Neural progenitor cell (in vitro differentiated cells): ENCODE data around the gene SS18. TPM values are rescaled to one million over a fixed set of nuclear protein-coding genes. Genes with fewer than 3 reads are reported as not detected.

Experiments
- DNase-seq: peaks from one replicate; pipeline ENCODE4 v3.0.0-alpha.2; 2016; ENCODE audit warnings: low spot score
- H2AFZ ChIP-seq: fragments of 200-600 bp; sonication (generic); replicated peaks from 2 replicates; pipeline ENCODE4 v1.6.1; 2016; ENCODE audit warnings: antibody characterized with exemption
- H3F3A ChIP-seq: fragments of 200-600 bp; sonication (generic); 2 replicates; pipeline ENCODE4 v1.6.1; 2016; ENCODE audit warnings: antibody characterized with exemption, low read depth
- H3K27ac ChIP-seq: fragments of 200-600 bp; sonication (generic); 2 replicates; pipeline ENCODE4 v1.5.1; 2016; ENCODE audit warnings: mild to moderate bottlenecking
- H3K27me3 ChIP-seq: fragments of 200-600 bp; sonication (generic); 2 replicates; pipeline ENCODE4 v1.6.1; 2016; ENCODE audit warnings: mild to moderate bottlenecking, moderate library complexity
- H3K36me3 ChIP-seq: fragments of 200-600 bp; sonication (generic); 2 replicates; pipeline ENCODE4 v1.5.1; 2016
- H3K4me1 ChIP-seq: fragments of 200-600 bp; sonication (generic); 2 replicates; pipeline ENCODE4 v1.6.1; 2016; ENCODE audit warnings: mixed run types
- H3K4me2 ChIP-seq: fragments of 200-600 bp; sonication (generic); 2 replicates; pipeline ENCODE4 v1.6.1; 2016
- H3K4me3 ChIP-seq: fragments of 200-600 bp; sonication (generic); 2 replicates; pipeline ENCODE4 v1.5.1; 2016
- H3K79me2 ChIP-seq: fragments of 200-600 bp; sonication (generic); 2 replicates; pipeline ENCODE4 v1.6.1; 2016; ENCODE audit warnings: low read depth
- H3K9ac ChIP-seq: fragments of 200-600 bp; sonication (generic); 2 replicates; pipeline ENCODE4 v1.6.1; 2016
- H3K9me3 ChIP-seq: fragments of 200-600 bp; sonication (generic); 2 replicates; pipeline ENCODE4 v1.5.1; 2016; ENCODE audit warnings: low read depth
- H4K20me1 ChIP-seq: fragments of 200-600 bp; sonication (generic); 2 replicates; pipeline ENCODE4 v1.6.1; 2016; ENCODE audit warnings: low read depth
- H3K27ac Mint-ChIP-seq: 3 replicates; pipeline ENCODE4 v1.8.0; 2021; ENCODE audit warnings: mixed read lengths
- H3K27me3 Mint-ChIP-seq: 2 replicates; pipeline ENCODE4 v1.8.0; 2022; ENCODE audit warnings: low read depth, mild to moderate bottlenecking, inconsistent platforms, moderate library complexity, mixed read lengths; ENCODE audit not compliant: insufficient read depth
- H3K36me3 Mint-ChIP-seq: 3 replicates; pipeline ENCODE4 v1.8.0; 2021; ENCODE audit warnings: mixed read lengths
- H3K4me1 Mint-ChIP-seq: 3 replicates; pipeline ENCODE4 v1.8.0; 2021; ENCODE audit warnings: mixed read lengths
- H3K4me3 Mint-ChIP-seq: 3 replicates; pipeline ENCODE4 v1.8.0; 2021; ENCODE audit warnings: mild to moderate bottlenecking, moderate library complexity, mixed read lengths
- H3K9me3 Mint-ChIP-seq: 3 replicates; pipeline ENCODE4 v1.8.0; 2020; ENCODE audit warnings: mixed read lengths
- EZH2 ChIP-seq: fragments of 200-600 bp; sonication (generic); IDR thresholded peaks from 2 replicates; pipeline ENCODE4 v1.6.1; 2017; ENCODE audit warnings: antibody characterized with exemption, mild to moderate bottlenecking, moderate library complexity
- EZH2phosphoT487 ChIP-seq: fragments of 200-600 bp; sonication (generic); IDR thresholded peaks from 2 replicates; pipeline ENCODE4 v1.6.1; 2017; ENCODE audit warnings: antibody characterized with exemption
- total RNA-seq: library from RNA; depleted of rRNA; stranded (reverse); fragments of >200 nt; gene quantifications from 2 replicates; pipeline ENCODE4 v1.2.3, GENCODE V29; 2015; ENCODE audit warnings: low replicate concordance
- TF ChIP-seq, protein P1 (sequence below): fragments of 200-600 bp; sonication (generic); IDR thresholded peaks from 2 replicates; pipeline ENCODE4 v1.5.1; 2017; ENCODE audit warnings: antibody characterized with exemption, mild to moderate bottlenecking

Gene SS18
- total RNA-seq, 1 donor from 2014 or later = 196 TPM

DNA sequence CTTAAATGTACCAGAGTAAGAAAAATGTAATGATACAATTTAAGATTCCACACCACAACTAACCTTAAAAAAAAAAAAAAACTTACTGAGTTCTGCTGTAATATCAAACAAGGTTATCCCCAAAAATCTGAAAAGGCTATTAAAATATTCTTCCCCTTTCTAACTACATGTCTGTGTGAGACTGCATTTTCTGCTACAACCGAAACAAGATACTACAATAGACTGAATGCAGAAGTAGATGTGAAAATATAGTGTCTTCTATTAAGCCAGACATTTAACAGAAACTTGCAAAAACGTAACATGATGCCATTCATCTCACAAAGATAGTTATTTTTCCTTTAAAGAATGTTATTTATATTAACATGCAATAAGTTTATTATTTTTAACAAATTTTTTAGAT is 16.2 kb downstream of the SS18 start:
- Mint-ChIP-seq H3K27ac (no peak overlapping the region), H3K27me3 (peaks cover 5% of the 10 kb centered on the region), H3K4me3 (no peak overlapping the region), H3K4me1 (no peaks in the 10 kb centered on the region), H3K36me3 (peaks cover 84% of the 10 kb centered on the region), H3K9me3 (peaks cover 37% of the 10 kb centered on the region)
- Histone ChIP-seq H3K9me3 (peaks cover 3% of the 10 kb centered on the region), H3K27ac (no peak overlapping the region), H4K20me1 (no peaks in the 10 kb centered on the region), H3K4me2 (no peak overlapping the region), H3K9ac (no peak overlapping the region), H3K4me1 (no peaks in the 10 kb centered on the region), H3K36me3 (peaks cover 53% of the 10 kb centered on the region), H3F3A (no peaks in the 10 kb centered on the region), H3K4me3 (no peak overlapping the region), H3K27me3 (no peaks in the 10 kb centered on the region), H3K79me2 (peaks cover 79% of the 10 kb centered on the region), H2AFZ (no peak overlapping the region)
- TF ChIP-seq EZH2 (no peak), EZH2phosphoT487 (no peak)
- TF ChIP-seq, protein P1, sequence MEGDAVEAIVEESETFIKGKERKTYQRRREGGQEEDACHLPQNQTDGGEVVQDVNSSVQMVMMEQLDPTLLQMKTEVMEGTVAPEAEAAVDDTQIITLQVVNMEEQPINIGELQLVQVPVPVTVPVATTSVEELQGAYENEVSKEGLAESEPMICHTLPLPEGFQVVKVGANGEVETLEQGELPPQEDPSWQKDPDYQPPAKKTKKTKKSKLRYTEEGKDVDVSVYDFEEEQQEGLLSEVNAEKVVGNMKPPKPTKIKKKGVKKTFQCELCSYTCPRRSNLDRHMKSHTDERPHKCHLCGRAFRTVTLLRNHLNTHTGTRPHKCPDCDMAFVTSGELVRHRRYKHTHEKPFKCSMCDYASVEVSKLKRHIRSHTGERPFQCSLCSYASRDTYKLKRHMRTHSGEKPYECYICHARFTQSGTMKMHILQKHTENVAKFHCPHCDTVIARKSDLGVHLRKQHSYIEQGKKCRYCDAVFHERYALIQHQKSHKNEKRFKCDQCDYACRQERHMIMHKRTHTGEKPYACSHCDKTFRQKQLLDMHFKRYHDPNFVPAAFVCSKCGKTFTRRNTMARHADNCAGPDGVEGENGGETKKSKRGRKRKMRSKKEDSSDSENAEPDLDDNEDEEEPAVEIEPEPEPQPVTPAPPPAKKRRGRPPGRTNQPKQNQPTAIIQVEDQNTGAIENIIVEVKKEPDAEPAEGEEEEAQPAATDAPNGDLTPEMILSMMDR = no peak
- no peak for DNase-seq

DNA sequence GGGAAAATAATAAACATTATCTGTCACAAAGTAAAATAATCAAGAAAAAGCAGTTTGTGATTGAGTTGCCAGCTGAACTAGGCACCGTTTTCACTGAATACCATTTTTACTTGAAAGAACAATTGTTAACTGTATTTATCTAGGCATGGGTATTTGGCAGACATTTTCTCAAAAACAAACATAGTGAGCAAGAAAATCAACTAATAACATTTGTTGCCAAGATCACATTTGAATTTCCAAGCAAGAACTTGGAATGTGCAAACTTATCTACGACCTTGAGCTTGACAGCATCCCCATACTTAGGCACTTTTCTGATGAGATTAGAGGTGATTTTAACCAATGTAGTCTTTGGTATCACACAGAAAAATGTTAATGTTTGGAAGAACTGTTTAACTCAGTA is 16.7 kb downstream of the SS18 start:
- Mint-ChIP-seq H3K4me3 (no peak overlapping the region), H3K27me3 (peaks cover 5% of the 10 kb centered on the region), H3K4me1 (no peaks in the 10 kb centered on the region), H3K27ac (no peak overlapping the region), H3K9me3 (peaks cover 40% of the 10 kb centered on the region), H3K36me3 (peaks cover 83% of the 10 kb centered on the region)
- H3K27me3 ChIP-seq = no peaks in the 10 kb centered on the region
- H3K9me3 ChIP-seq = peaks cover 3% of the 10 kb centered on the region
- no peaks in the 10 kb centered on the region for H3F3A ChIP-seq
- H2AFZ ChIP-seq = no peak overlapping the region
- no peak for TF ChIP-seq EZH2phosphoT487
- TF ChIP-seq, protein P1 = no peak
- no peak for TF ChIP-seq EZH2
- peaks cover 58% of the 10 kb centered on the region for H3K36me3 ChIP-seq
- H3K79me2 ChIP-seq = peaks cover 75% of the 10 kb centered on the region
- H3K9ac ChIP-seq = no peak overlapping the region
- H4K20me1 ChIP-seq = no peaks in the 10 kb centered on the region
- no peak overlapping the region for H3K4me2 ChIP-seq
- H3K27ac ChIP-seq = no peak overlapping the region
- no peaks in the 10 kb centered on the region for H3K4me1 ChIP-seq
- H3K4me3 ChIP-seq = no peak overlapping the region
- no peak for DNase-seq

DNA sequence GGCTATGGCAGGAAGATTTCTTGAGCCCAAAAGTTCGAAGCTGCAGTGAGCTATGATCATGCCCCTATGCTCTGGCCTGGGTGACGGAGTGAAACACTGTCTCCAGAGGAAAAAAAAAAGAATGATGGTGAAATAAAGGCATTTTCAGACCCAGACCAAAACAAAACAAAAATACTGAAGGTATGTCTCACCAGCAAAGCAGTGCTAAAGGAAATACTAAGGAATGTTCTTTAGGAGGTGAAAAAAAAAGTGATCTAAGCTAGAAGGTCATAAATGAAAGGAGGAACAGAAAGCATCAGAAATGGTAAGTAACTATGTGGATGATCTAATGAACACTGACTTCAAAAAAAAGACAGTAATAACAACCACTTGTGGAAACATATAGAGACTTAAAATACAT is 18.7 kb downstream of the SS18 start:
- peaks cover 55% of the 10 kb centered on the region for H3K36me3 ChIP-seq
- Mint-ChIP-seq H3K27me3 (peaks cover 5% of the 10 kb centered on the region), H3K4me3 (no peak overlapping the region), H3K9me3 (peaks cover 39% of the 10 kb centered on the region), H3K36me3 (peaks cover 81% of the 10 kb centered on the region), H3K4me1 (no peaks in the 10 kb centered on the region), H3K27ac (no peak overlapping the region)
- TF ChIP-seq EZH2phosphoT487 = no peak
- no peak for TF ChIP-seq EZH2
- TF ChIP-seq, protein P1 = no peak
- no peaks in the 10 kb centered on the region for H4K20me1 ChIP-seq
- no peaks in the 10 kb centered on the region for H3K27me3 ChIP-seq
- H3K79me2 ChIP-seq = peaks cover 62% of the 10 kb centered on the region
- H3K9ac ChIP-seq = no peak overlapping the region
- H3F3A ChIP-seq = no peaks in the 10 kb centered on the region
- H3K27ac ChIP-seq = no peak overlapping the region
- H3K4me2 ChIP-seq = no peak overlapping the region
- no peaks in the 10 kb centered on the region for H3K4me1 ChIP-seq
- no peak for DNase-seq
- H3K4me3 ChIP-seq = no peak overlapping the region
- peaks cover 3% of the 10 kb centered on the region for H3K9me3 ChIP-seq
- no peak overlapping the region for H2AFZ ChIP-seq
